Testis (tissue), 3 donors: ENCODE measurements around the gene CLTRN. TPM values are rescaled to one million over a fixed set of nuclear protein-coding genes. Genes with fewer than 3 reads are reported as not detected.

Experiments used
- DNase-seq: peaks from one replicate; pipeline ENCODE4 v3.0.0-alpha.2; 2019
- H3K27ac ChIP-seq, 2 donors: fragments of 200-600 bp; sonication (generic); one replicate each; pipeline ENCODE4 v1.5.1; 2019
- H3K27me3 ChIP-seq: fragments of 200-600 bp; sonication (generic); one replicate; pipeline ENCODE4 v1.5.1; 2019
- H3K36me3 ChIP-seq: fragments of 200-600 bp; sonication (generic); one replicate; pipeline ENCODE4 v1.5.1; 2017; ENCODE audit warnings: low read depth; ENCODE audit errors: missing control alignments
- H3K4me1 ChIP-seq: fragments of 200-600 bp; sonication (generic); one replicate; pipeline ENCODE4 v1.5.1; 2019
- H3K4me3 ChIP-seq, 2 donors: fragments of 200-600 bp; sonication (generic); one replicate each; pipeline ENCODE4 v1.5.1; 2017 to 2019
- H3K9me3 ChIP-seq: fragments of 200-600 bp; sonication (generic); one replicate; pipeline ENCODE4 v1.5.1; 2017
- CTCF ChIP-seq, 3 experiments: fragments of 450-650 bp in 2 of 3; fragments of 200-600 bp in 1 of 3; sonication (generic) in 1 of 3; IDR thresholded peaks; one replicate each; pipeline ENCODE4 v1.5.1; 2016 to 2019; ENCODE audit warnings: antibody characterized with exemption in 3 of 3, mild to moderate bottlenecking in 2 of 3, moderate library complexity in 1 of 3
- POLR2A ChIP-seq: fragments of 450-650 bp; IDR thresholded peaks from one replicate; pipeline ENCODE4 v1.6.1; 2017; ENCODE audit warnings: antibody characterized with exemption, mild to moderate bottlenecking, moderate library complexity
- WGBS, 2 donors: methylation state at CpG; one replicate each; pipeline ENCODE4 v1.1.5; 2018; 5-methylcytosine and 5-hydroxymethylcytosine counted together
- intact Hi-C: fragments of 100-400 bp; cut with DNase I; formaldehyde crosslinking; loops from one replicate; pipeline ENCODE4 v1.15.1; 2023; ENCODE audit warnings: low total_unique reads
- polyA plus RNA-seq: library from polyadenylated mRNA; stranded (reverse); fragments of 350-450 nt; fragmentation: Illumina TruSeq; extraction: RNeasy Lipid Tissue Mini Kit (QIAGEN cat#74804); gene quantifications from one replicate; pipeline ENCODE4 v1.2.3, GENCODE V29; 2014; ENCODE audit warnings: low read depth, low replicate concordance; ENCODE audit not compliant: insufficient read depth
- total RNA-seq, 2 donors: library from RNA; depleted of rRNA; stranded (reverse); fragments of >200 nt; gene quantifications; one replicate each; pipeline ENCODE4 v1.2.3, GENCODE V29; 2016

Gene CLTRN
- total and polyA plus RNA-seq, 3 donors from 2014 or later: 1.6 to 2.3 (median 1.9) TPM

- DNase-seq: no peak
- intact Hi-C loops: no loop called here
- Histone ChIP-seq H3K4me3 (no peak overlapping the region), H3K36me3 (no peaks in the 10 kb centered on the region), H3K4me1 (no peaks in the 10 kb centered on the region), H3K27ac (peak overlapping the region; percentile 18 to 45), H3K27me3 (no peaks in the 10 kb centered on the region), H3K9me3 (no peaks in the 10 kb centered on the region)
- TF ChIP-seq CTCF (IDR thresholded peaks at IDR 0.05): no peak
- WGBS, 2 donors: 56 to 57% methylated on average over 2 to 4 of the region's 4 CpGs
These were observed 65.1 kb downstream of the CLTRN start for GRCh38 chrX:15599461-15599860.

- no peaks in the 10 kb centered on the region for H3K9me3 ChIP-seq
- no peaks in the 10 kb centered on the region for H3K4me1 ChIP-seq
- no peak overlapping the region for H3K4me3 ChIP-seq
- H3K36me3 ChIP-seq: no peaks in the 10 kb centered on the region
- peak overlapping the region in 1 of 2 donors; percentile 36 for H3K27ac ChIP-seq
- DNase-seq: no peak
- intact Hi-C loops: no loop called here
- H3K27me3 ChIP-seq: no peaks in the 10 kb centered on the region
- WGBS, 2 donors: 41 to 50% methylated on average over 3 of the region's 3 CpGs
- TF ChIP-seq POLR2A: no peak
- no peak for TF ChIP-seq CTCF (IDR thresholded peaks at IDR 0.05)
These were observed 66.6 kb downstream of the CLTRN start for GRCh38 chrX:15598026-15598425.

GRCh38 chrX:15594371-15594770, 70.2 kb downstream of the CLTRN start:
- TF ChIP-seq POLR2A: no peak
- H3K36me3 ChIP-seq: no peaks in the 10 kb centered on the region
- no peaks in the 10 kb centered on the region for H3K9me3 ChIP-seq
- H3K27ac ChIP-seq: no peak overlapping the region
- intact Hi-C loops: no loop called here
- 50 to 57% methylated on average over 1 to 2 of the region's 2 CpGs for WGBS, 2 donors
- no peak overlapping the region for H3K4me3 ChIP-seq
- no peak for DNase-seq
- no peaks in the 10 kb centered on the region for H3K27me3 ChIP-seq
- H3K4me1 ChIP-seq: no peaks in the 10 kb centered on the region

- DNase-seq: no peak
- no peak overlapping the region for H3K27ac ChIP-seq
- H3K4me3 ChIP-seq: no peak overlapping the region
- H3K27me3 ChIP-seq: no peaks in the 10 kb centered on the region
- H3K9me3 ChIP-seq: no peaks in the 10 kb centered on the region
- no peaks in the 10 kb centered on the region for H3K4me1 ChIP-seq
- no peak for TF ChIP-seq POLR2A
- no peak for TF ChIP-seq CTCF (IDR thresholded peaks at IDR 0.05)
- H3K36me3 ChIP-seq: no peaks in the 10 kb centered on the region
- WGBS, 2 donors: 61 to 72% methylated on average over 5 of the region's 5 CpGs
- intact Hi-C loops: no loop called here
These were observed 84.5 kb downstream of the CLTRN start for GRCh38 chrX:15579778-15580747.

Other genes with a start within 250 kb of the CLTRN start
- gene PIR, start 171.5 kb downstream of the CLTRN start, total RNA-seq: 10 to 100 TPM in 1 of 2 donors, 1 to 10 TPM in 1; 9.7 to 10.3 TPM
- 11.0 TPM for gene PIR, start 171.5 kb downstream of the CLTRN start, polyA plus RNA-seq
- gene BMX, start 164.0 kb downstream of the CLTRN start, total RNA-seq: under 1 TPM; 0.12 to 0.55 TPM
- 1.2 TPM for gene BMX, start 164.0 kb downstream of the CLTRN start, polyA plus RNA-seq
- 100 to 1,000 TPM; 116 to 119 TPM for gene ACE2, start 63.8 kb downstream of the CLTRN start, total RNA-seq
- 78.9 TPM for gene ACE2, start 63.8 kb downstream of the CLTRN start, polyA plus RNA-seq
- gene CA5B, start 73.5 kb upstream of the CLTRN start, total RNA-seq: 10 to 100 TPM; 45.5 to 53.1 TPM
- gene CA5B, start 73.5 kb upstream of the CLTRN start, polyA plus RNA-seq: 25.1 TPM
- 1 to 10 TPM; 6.3 to 6.6 TPM for gene ZRSR2, start 125.7 kb upstream of the CLTRN start, total RNA-seq
- 6.1 TPM for gene ZRSR2, start 125.7 kb upstream of the CLTRN start, polyA plus RNA-seq
- gene AP1S2, start 190.0 kb upstream of the CLTRN start, total RNA-seq: 100 to 1,000 TPM in 1 of 2 donors, 10 to 100 TPM in 1; 69.8 to 107 TPM
- 60.8 TPM for gene AP1S2, start 190.0 kb upstream of the CLTRN start, polyA plus RNA-seq